ENCODE results near the gene GPC5.

- no peak for TF ChIP-seq CTCF (conservative IDR thresholded peaks at IDR 0.05; ENCODE audit: low read length)
- no peak for TF ChIP-seq EZH2phosphoT487 (IDR thresholded peaks at IDR 0.05; ENCODE audit: borderline replicate concordance, low read depth, low read length)
These were observed 1451.0 kb downstream of the GPC5 start for GRCh38 chr13:92849381-92849780.

Data from OCI-LY7 (cell line).